G401 (cell line): ENCODE data around the gene BCL2L1. TPM values are rescaled to one million over a fixed set of nuclear protein-coding genes. Genes with fewer than 3 reads are reported as not detected.
"Not testable (repeated sequence)": the region's sequence is repeated elsewhere in the genome, so short reads cannot be mapped to it uniquely, and the experiment has no call there.

ENCODE experiments used
- DNase-seq: peaks from one replicate; pipeline ENCODE4 v3.0.0-alpha.2; 2015; ENCODE audit warnings: low spot score
- in situ Hi-C: cut with HindIII; loops from 2 replicates; pipeline ENCODE4 v1.10.0; 2016; ENCODE audit warnings: low sequenced_read_pairs, mixed read lengths
- total RNA-seq: library from RNA; depleted of rRNA; stranded (reverse); fragments of >200 nt; shearing (Covaris generic); gene quantifications from 2 replicates; pipeline ENCODE4 v1.2.3, GENCODE V29; 2014; rRNA removed

Gene BCL2L1
- total RNA-seq, 1 experiment from 2014 or later: 104 TPM

- DNase-seq: no peak
- in situ Hi-C loops: no loop called here
Observed at GRCh38 chr20:31633339-31633914, 89.2 kb downstream of the BCL2L1 start.

GRCh38 chr20:31632548-31633338 lies 89.9 kb downstream of the BCL2L1 start:
- in situ Hi-C loops: no loop called here
- DNase-seq: no peak

GRCh38 chr20:31630187-31630790 lies 92.4 kb downstream of the BCL2L1 start:
- DNase-seq: peak; percentile 96
- in situ Hi-C loops: no loop called here

- in situ Hi-C loops, DNase-seq: not testable (repeated sequence)
Observed at GRCh38 chr20:31628057-31628456, 94.6 kb downstream of the BCL2L1 start.

GRCh38 chr20:31626534-31626933 lies 96.1 kb downstream of the BCL2L1 start:
- DNase-seq, in situ Hi-C loops: not testable (repeated sequence)

GRCh38 chr20:31623123-31623505 lies 99.6 kb downstream of the BCL2L1 start:
- DNase-seq, in situ Hi-C loops: not testable (repeated sequence)

- in situ Hi-C loops: no loop called here
- no peak for DNase-seq
Observed at GRCh38 chr20:31620246-31620645, 102.4 kb downstream of the BCL2L1 start.

GRCh38 chr20:31617432-31618104 lies 105.1 kb downstream of the BCL2L1 start:
- in situ Hi-C loops: no loop called here
- no peak for DNase-seq

GRCh38 chr20:31615416-31615815 lies 107.3 kb downstream of the BCL2L1 start:
- DNase-seq: no peak
- in situ Hi-C loops: no loop called here

Other genes starting within 250 kb of the BCL2L1 start
- not detected in 2 replicates for gene DEFB124, start 247.7 kb downstream of the BCL2L1 start, total RNA-seq
- gene REM1, start 247.6 kb downstream of the BCL2L1 start, total RNA-seq: not detected in 2 replicates
- 124 and 138 TPM in 2 replicates for gene HM13, start 208.4 kb downstream of the BCL2L1 start, total RNA-seq
- gene ID1, start 117.6 kb downstream of the BCL2L1 start, total RNA-seq: 1,330 and 1,439 TPM in 2 replicates
- gene COX4I2, start 85.0 kb downstream of the BCL2L1 start, total RNA-seq: not detected in 2 replicates
- gene TPX2, start 16.4 kb upstream of the BCL2L1 start, total RNA-seq: 94.2 and 155 TPM in 2 replicates
- gene MYLK2, start 96.5 kb upstream of the BCL2L1 start, total RNA-seq: 0.44 TPM in 1 of 2 replicates, not detected in the other
- 3.4 and 9.5 TPM in 2 replicates for gene FOXS1, start 122.7 kb upstream of the BCL2L1 start, total RNA-seq
- 0.37 and 3.4 TPM in 2 replicates for gene DUSP15, start 147.7 kb upstream of the BCL2L1 start, total RNA-seq
- gene TTLL9, start 147.8 kb upstream of the BCL2L1 start, total RNA-seq: 2.0 TPM in 1 of 2 replicates, not detected in the other
- gene PDRG1, start 229.2 kb upstream of the BCL2L1 start, total RNA-seq: 37.4 and 50.9 TPM in 2 replicates
- gene XKR7, start 245.3 kb upstream of the BCL2L1 start, total RNA-seq: 5.7 and 6.8 TPM in 2 replicates